ENCODE data around the gene MARK3.

DNA sequence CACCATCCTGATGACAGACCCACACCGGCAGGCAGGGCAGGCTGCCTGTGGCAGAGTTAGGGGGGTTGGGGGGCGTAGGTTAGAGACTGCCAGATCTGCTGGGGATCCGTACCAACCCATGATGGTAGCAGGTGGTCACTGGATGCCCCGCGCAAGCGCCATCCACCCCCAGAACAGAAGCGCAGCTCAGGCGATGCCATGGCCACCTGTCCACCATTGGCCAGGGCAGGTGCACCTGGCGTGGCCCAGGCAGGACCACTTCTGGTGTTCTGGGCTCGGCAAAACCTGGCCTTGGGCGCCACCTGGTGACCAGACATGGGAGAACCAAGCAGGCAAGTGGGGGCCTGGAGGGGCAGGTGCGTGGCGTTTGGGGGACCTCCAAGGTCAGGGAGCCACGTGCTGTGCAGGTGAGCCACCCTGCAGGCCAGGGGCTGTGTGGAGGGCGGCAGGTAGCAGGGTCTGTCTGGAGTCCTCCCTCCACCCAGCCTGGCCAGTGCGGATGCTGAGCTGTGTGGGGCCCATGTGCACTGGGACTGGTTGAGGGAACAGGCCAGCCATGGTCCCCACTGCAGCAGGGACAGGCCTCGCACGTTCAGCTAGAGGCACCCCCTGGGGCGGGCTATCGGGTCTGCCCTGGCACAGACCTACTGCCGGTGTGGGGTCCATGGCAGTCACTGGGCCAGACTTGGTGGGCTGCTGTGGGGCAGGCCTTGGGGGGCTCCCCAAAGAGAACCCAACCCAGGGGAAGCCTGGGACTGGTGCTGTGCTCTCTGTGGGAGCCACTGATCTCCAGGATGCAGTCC lies 161.6 kb downstream of the MARK3 start:
- TF ChIP-seq, protein P1, sequence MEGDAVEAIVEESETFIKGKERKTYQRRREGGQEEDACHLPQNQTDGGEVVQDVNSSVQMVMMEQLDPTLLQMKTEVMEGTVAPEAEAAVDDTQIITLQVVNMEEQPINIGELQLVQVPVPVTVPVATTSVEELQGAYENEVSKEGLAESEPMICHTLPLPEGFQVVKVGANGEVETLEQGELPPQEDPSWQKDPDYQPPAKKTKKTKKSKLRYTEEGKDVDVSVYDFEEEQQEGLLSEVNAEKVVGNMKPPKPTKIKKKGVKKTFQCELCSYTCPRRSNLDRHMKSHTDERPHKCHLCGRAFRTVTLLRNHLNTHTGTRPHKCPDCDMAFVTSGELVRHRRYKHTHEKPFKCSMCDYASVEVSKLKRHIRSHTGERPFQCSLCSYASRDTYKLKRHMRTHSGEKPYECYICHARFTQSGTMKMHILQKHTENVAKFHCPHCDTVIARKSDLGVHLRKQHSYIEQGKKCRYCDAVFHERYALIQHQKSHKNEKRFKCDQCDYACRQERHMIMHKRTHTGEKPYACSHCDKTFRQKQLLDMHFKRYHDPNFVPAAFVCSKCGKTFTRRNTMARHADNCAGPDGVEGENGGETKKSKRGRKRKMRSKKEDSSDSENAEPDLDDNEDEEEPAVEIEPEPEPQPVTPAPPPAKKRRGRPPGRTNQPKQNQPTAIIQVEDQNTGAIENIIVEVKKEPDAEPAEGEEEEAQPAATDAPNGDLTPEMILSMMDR (IDR thresholded peaks at IDR 0.05) = peak; percentile 95
- no peak for TF ChIP-seq EZH2 (IDR thresholded peaks at IDR 0.05; ENCODE audit: borderline replicate concordance, insufficient read depth, low read depth, low read length, poor library complexity, severe bottlenecking)

All from B cell (primary cell).